Naive thymus-derived CD8-positive, alpha-beta T cell (primary cell): ENCODE results near the gene TTN. TPM values are rescaled to one million over a fixed set of nuclear protein-coding genes. Genes with fewer than 3 reads are reported as not detected.

Experiments used
- ATAC-seq, 2 donors: fragments of 150-1000 bp; cut with Tn5 transposase in 1 of 2; sonication (Bioruptor Pico), chemical (Tn5 transposase) in 1 of 2; 1 replicate in 1 of 2; 2 replicates in 1 of 2; pipeline ENCODE4 v1.10.0; 2021; ENCODE audit warnings: mild to moderate bottlenecking in 2 of 2, moderate library complexity in 2 of 2
- POLR2A ChIA-PET: fragments of 350-600 bp; sonication (Branson Sonifier 250); formaldehyde crosslinking; loops from one replicate; lab custom pipeline; 2021; ENCODE audit warnings: antibody characterized with exemption; lab: Charles Lee
- DNase-seq, 10 donors: peaks; one replicate each; pipeline versions ENCODE4 v3.0.0 to v3.0.0-alpha.2; 2020 to 2022
- H3K27ac Mint-ChIP-seq, 10 donors: one replicate each; pipeline ENCODE4 v1.8.0; 2020 to 2022; ENCODE audit warnings: mild to moderate bottlenecking in 10 of 10, mixed read lengths in 10 of 10, moderate library complexity in 4 of 10, inconsistent platforms in 1 of 10
- H3K27me3 Mint-ChIP-seq, 5 donors: one replicate each; pipeline ENCODE4 v1.8.0; 2021 to 2022; ENCODE audit warnings: mixed read lengths in 5 of 5
- H3K36me3 Mint-ChIP-seq, 3 donors: one replicate each; pipeline ENCODE4 v1.8.0; 2020 to 2022; ENCODE audit warnings: mixed read lengths in 3 of 3, mild to moderate bottlenecking in 2 of 3, inconsistent platforms in 1 of 3
- H3K4me1 Mint-ChIP-seq, 4 donors: one replicate each; pipeline ENCODE4 v1.8.0; 2021 to 2022; ENCODE audit warnings: mixed read lengths in 4 of 4
- H3K4me3 Mint-ChIP-seq, 10 donors: one replicate each; pipeline ENCODE4 v1.8.0; 2020 to 2022; ENCODE audit warnings: mild to moderate bottlenecking in 10 of 10, mixed read lengths in 10 of 10, moderate library complexity in 6 of 10, inconsistent platforms in 1 of 10
- H3K9me3 Mint-ChIP-seq, 9 donors: one replicate each; pipeline ENCODE4 v1.8.0; 2020 to 2022; ENCODE audit warnings: mixed read lengths in 9 of 9, mild to moderate bottlenecking in 3 of 9, inconsistent platforms in 1 of 9, moderate library complexity in 1 of 9
- polyA plus RNA-seq, 3 donors: library from polyadenylated mRNA; unstranded; fragments of 300-500 nt; fragmentation: Illumina TruSeq; gene quantifications; one replicate each; pipeline ENCODE4 v1.2.3, GENCODE V29; 2021
- total RNA-seq, 8 experiments: library from RNA in 2 of 8; stranded (reverse) in 2 of 8; gene quantifications; one replicate each; pipeline ENCODE4 v1.2.3 and lab custom pipeline; 2021 to 2026

The TTN gene
- total and polyA plus RNA-seq, 5 experiments from 2014 or later, result 0.40 to 28.1 (median 5.7) TPM

GRCh38 chr2:178722296-178722695 lies 84.9 kb downstream of the TTN start:
- ATAC-seq, result no peak
- Mint-ChIP-seq H3K4me1 (no peaks in the 10 kb centered on the region), H3K36me3 (peaks cover 33 to 73% (median 72%) of the 10 kb centered on the region in 3 donors), H3K9me3 (no peaks in the 10 kb centered on the region), H3K4me3 (no peak overlapping the region), H3K27me3 (no peaks in the 10 kb centered on the region), H3K27ac (no peak overlapping the region)
- POLR2A ChIA-PET, result no interaction called here
- no peak for DNase-seq

- DNase-seq, result no peak
- no peak overlapping the region for H3K27ac Mint-ChIP-seq
- H3K36me3 Mint-ChIP-seq, result peaks cover 30 to 74% (median 65%) of the 10 kb centered on the region in 3 donors
- no peak overlapping the region for H3K4me3 Mint-ChIP-seq
- H3K4me1 Mint-ChIP-seq, result no peaks in the 10 kb centered on the region
- POLR2A ChIA-PET, result no interaction called here
- H3K27me3 Mint-ChIP-seq, result no peaks in the 10 kb centered on the region
- H3K9me3 Mint-ChIP-seq, result no peaks in the 10 kb centered on the region
- no peak for ATAC-seq
Observed at GRCh38 chr2:178718988-178719387, 88.2 kb downstream of the TTN start.

GRCh38 chr2:178718283-178718682 lies 88.9 kb downstream of the TTN start:
- Mint-ChIP-seq H3K4me1 (no peaks in the 10 kb centered on the region), H3K27me3 (no peaks in the 10 kb centered on the region), H3K4me3 (no peak overlapping the region), H3K9me3 (no peaks in the 10 kb centered on the region), H3K36me3 (peaks cover 26 to 73% (median 66%) of the 10 kb centered on the region in 3 donors), H3K27ac (no peak overlapping the region)
- POLR2A ChIA-PET, result no interaction called here
- ATAC-seq (no peak), DNase-seq (no peak)

GRCh38 chr2:178716394-178716793 lies 90.8 kb downstream of the TTN start:
- POLR2A ChIA-PET, result no interaction called here
- no peaks in the 10 kb centered on the region for H3K4me1 Mint-ChIP-seq
- no peak for ATAC-seq
- H3K9me3 Mint-ChIP-seq, result no peaks in the 10 kb centered on the region
- no peak overlapping the region for H3K27ac Mint-ChIP-seq
- H3K4me3 Mint-ChIP-seq, result no peak overlapping the region
- H3K36me3 Mint-ChIP-seq, result peaks cover 22 to 77% (median 59%) of the 10 kb centered on the region in 3 donors
- DNase-seq, result no peak
- no peaks in the 10 kb centered on the region for H3K27me3 Mint-ChIP-seq

- no peaks in the 10 kb centered on the region for H3K9me3 Mint-ChIP-seq
- peaks cover 22 to 80% (median 61%) of the 10 kb centered on the region in 3 donors for H3K36me3 Mint-ChIP-seq
- H3K4me1 Mint-ChIP-seq, result no peaks in the 10 kb centered on the region
- no peak for DNase-seq
- H3K27me3 Mint-ChIP-seq, result no peaks in the 10 kb centered on the region
- no peak overlapping the region for H3K4me3 Mint-ChIP-seq
- POLR2A ChIA-PET, result no interaction called here
- H3K27ac Mint-ChIP-seq, result peak overlapping the region in 2 of 10 donors; percentile 20 to 40
- no peak for ATAC-seq
Observed at GRCh38 chr2:178715366-178715765, 91.9 kb downstream of the TTN start.

- ATAC-seq, result no peak
- Mint-ChIP-seq H3K4me1 (no peaks in the 10 kb centered on the region), H3K27ac (no peak overlapping the region), H3K36me3 (peaks cover 12 to 67% (median 23%) of the 10 kb centered on the region in 3 donors), H3K27me3 (no peaks in the 10 kb centered on the region), H3K9me3 (no peaks in the 10 kb centered on the region), H3K4me3 (no peak overlapping the region)
- DNase-seq, result no peak
- POLR2A ChIA-PET, result no interaction called here
Observed at GRCh38 chr2:178707476-178707875, 99.7 kb downstream of the TTN start.

- H3K27ac Mint-ChIP-seq, result peak overlapping the region in 1 of 10 donors; percentile 9
- peaks cover 1 to 6% (median 2%) of the 10 kb centered on the region in 4 donors for H3K4me1 Mint-ChIP-seq
- no peak overlapping the region for H3K4me3 Mint-ChIP-seq
- H3K27me3 Mint-ChIP-seq, result no peaks in the 10 kb centered on the region
- H3K36me3 Mint-ChIP-seq, result peaks cover 16 to 48% (median 21%) of the 10 kb centered on the region in 3 donors
- POLR2A ChIA-PET, result no interaction called here
- no peaks in the 10 kb centered on the region for H3K9me3 Mint-ChIP-seq
- DNase-seq (no peak), ATAC-seq (no peak)
Observed at GRCh38 chr2:178704876-178705275, 102.3 kb downstream of the TTN start.

GRCh38 chr2:178702361-178702760 lies 104.9 kb downstream of the TTN start:
- POLR2A ChIA-PET, result no interaction called here
- H3K36me3 Mint-ChIP-seq, result peaks cover 16 to 48% (median 19%) of the 10 kb centered on the region in 3 donors
- H3K27me3 Mint-ChIP-seq, result no peaks in the 10 kb centered on the region
- no peak for ATAC-seq
- no peak overlapping the region for H3K27ac Mint-ChIP-seq
- H3K9me3 Mint-ChIP-seq, result no peaks in the 10 kb centered on the region
- DNase-seq, result no peak
- H3K4me1 Mint-ChIP-seq, result peaks cover 1 to 6% (median 2%) of the 10 kb centered on the region in 4 donors
- H3K4me3 Mint-ChIP-seq, result no peak overlapping the region

- Mint-ChIP-seq H3K4me3 (no peak overlapping the region), H3K36me3 (peaks cover 12 to 38% (median 18%) of the 10 kb centered on the region in 3 donors), H3K4me1 (peaks cover 1 to 6% (median 2%) of the 10 kb centered on the region in 4 donors), H3K27ac (no peak overlapping the region), H3K9me3 (no peaks in the 10 kb centered on the region), H3K27me3 (no peaks in the 10 kb centered on the region)
- no peak for ATAC-seq
- DNase-seq, result peak in 3 of 10 donors; percentile 30 to 34 (median 32)
- POLR2A ChIA-PET, result no interaction called here
Observed at GRCh38 chr2:178700922-178701342, 106.3 kb downstream of the TTN start.

GRCh38 chr2:178700136-178700535 lies 107.1 kb downstream of the TTN start:
- Mint-ChIP-seq H3K4me1 (peaks cover 1 to 6% (median 2%) of the 10 kb centered on the region in 4 donors), H3K27me3 (no peaks in the 10 kb centered on the region), H3K36me3 (peaks cover 14 to 40% (median 21%) of the 10 kb centered on the region in 3 donors), H3K4me3 (no peak overlapping the region), H3K9me3 (no peaks in the 10 kb centered on the region), H3K27ac (no peak overlapping the region)
- no peak for ATAC-seq
- DNase-seq, result no peak
- POLR2A ChIA-PET, result interaction anchor here (0.5 to 0.7 kb wide), 2 partner anchors 226 to 1149 kb away, joined by 3 to 5 read pairs; no protein-coding TSS in a partner anchor

- Mint-ChIP-seq H3K27ac (no peak overlapping the region), H3K9me3 (no peaks in the 10 kb centered on the region), H3K4me1 (no peaks in the 10 kb centered on the region), H3K4me3 (no peak overlapping the region), H3K27me3 (no peaks in the 10 kb centered on the region), H3K36me3 (peaks cover 18 to 62% (median 36%) of the 10 kb centered on the region in 3 donors)
- no peak for DNase-seq
- no peak for ATAC-seq
- POLR2A ChIA-PET, result no interaction called here
Observed at GRCh38 chr2:178692845-178693244, 114.4 kb downstream of the TTN start.

- Mint-ChIP-seq H3K36me3 (peaks cover 18 to 64% (median 40%) of the 10 kb centered on the region in 3 donors), H3K27me3 (no peaks in the 10 kb centered on the region), H3K9me3 (no peaks in the 10 kb centered on the region)
Observed at GRCh38 chr2:178689808-178690207, 117.4 kb downstream of the TTN start.

GRCh38 chr2:178683877-178684276 lies 123.3 kb downstream of the TTN start:
- Mint-ChIP-seq H3K4me1 (peaks cover 0 to 3% (median 0%) of the 10 kb centered on the region in 4 donors), H3K4me3 (no peak overlapping the region), H3K9me3 (no peaks in the 10 kb centered on the region), H3K27me3 (no peaks in the 10 kb centered on the region), H3K27ac (no peak overlapping the region), H3K36me3 (peaks cover 34 to 73% (median 64%) of the 10 kb centered on the region in 3 donors)
- DNase-seq (no peak), ATAC-seq (no peak)
- POLR2A ChIA-PET, result no interaction called here

More at GRCh38 chr2:178689808-178690207, 117.4 kb downstream of the TTN start:
- ATAC-seq, result no peak
- POLR2A ChIA-PET, result no interaction called here
- DNase-seq, result no peak
- no peaks in the 10 kb centered on the region for H3K4me1 Mint-ChIP-seq
- no peak overlapping the region for H3K27ac Mint-ChIP-seq
- no peak overlapping the region for H3K4me3 Mint-ChIP-seq

GRCh38 chr2:178681081-178681480 lies 126.1 kb downstream of the TTN start:
- H3K4me3 Mint-ChIP-seq, result no peak overlapping the region
- no peaks in the 10 kb centered on the region for H3K27me3 Mint-ChIP-seq
- H3K36me3 Mint-ChIP-seq, result peaks cover 33 to 74% (median 67%) of the 10 kb centered on the region in 3 donors
- no peak overlapping the region for H3K27ac Mint-ChIP-seq
- H3K9me3 Mint-ChIP-seq, result peaks cover 0 to 5% (median 0%) of the 10 kb centered on the region in 9 donors
- POLR2A ChIA-PET, result no interaction called here
- peaks cover 0 to 7% (median 3%) of the 10 kb centered on the region in 4 donors for H3K4me1 Mint-ChIP-seq
- ATAC-seq (no peak), DNase-seq (no peak)
